ENCODE data around the gene TRABD2B. TPM values are rescaled to one million over a fixed set of nuclear protein-coding genes. Genes with fewer than 3 reads are reported as not detected.

TRABD2B gene
- total and polyA plus RNA-seq, 2 of the 13 experiments (the other 11 are each of a cell fraction or from before 2014, with no cell fraction given), result 0.04 TPM; not detected in 1

DNA sequence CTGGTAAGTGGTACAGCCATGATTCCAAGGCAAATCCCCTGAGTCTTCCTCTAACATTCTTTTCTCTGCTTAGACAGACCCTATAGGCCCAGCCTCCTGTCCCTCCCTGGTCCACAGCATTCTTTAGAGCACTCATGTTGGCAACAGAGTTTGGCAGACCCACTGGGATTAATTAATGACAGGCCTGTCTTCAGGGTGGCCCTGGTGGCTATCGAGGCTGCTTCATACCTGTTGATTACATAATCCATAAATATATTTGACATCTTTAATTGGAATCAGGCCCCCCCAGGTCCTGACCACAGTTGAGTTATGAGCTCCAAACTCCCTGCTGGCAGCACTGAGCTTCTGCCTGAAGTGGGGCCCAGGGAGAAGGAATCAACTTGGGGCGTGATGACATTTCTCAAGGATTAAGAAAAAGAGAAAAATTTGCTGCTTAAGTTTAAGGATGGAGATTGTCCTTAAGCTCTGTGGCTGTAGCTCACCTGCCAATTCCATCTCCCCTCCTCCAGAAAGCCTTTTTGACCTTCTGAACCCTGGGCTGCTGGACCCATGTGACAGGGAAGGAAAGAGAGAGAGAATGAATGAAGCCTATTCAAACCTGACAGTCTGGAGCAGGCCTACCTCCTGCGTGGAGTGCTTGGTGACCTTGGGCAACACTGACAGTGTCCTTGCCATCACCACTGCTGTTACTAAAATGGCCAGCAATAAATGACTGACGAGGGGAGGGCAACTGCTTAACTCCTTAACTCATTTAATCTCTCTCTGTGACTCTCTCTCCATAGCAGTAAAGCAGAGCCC is 156.6 kb downstream of the TRABD2B start (continued):
- no peak for TF ChIP-seq NFAT5 (CRISPR knock-in tag; IDR thresholded peaks at IDR 0.05)
- TF ChIP-seq, protein P1, sequence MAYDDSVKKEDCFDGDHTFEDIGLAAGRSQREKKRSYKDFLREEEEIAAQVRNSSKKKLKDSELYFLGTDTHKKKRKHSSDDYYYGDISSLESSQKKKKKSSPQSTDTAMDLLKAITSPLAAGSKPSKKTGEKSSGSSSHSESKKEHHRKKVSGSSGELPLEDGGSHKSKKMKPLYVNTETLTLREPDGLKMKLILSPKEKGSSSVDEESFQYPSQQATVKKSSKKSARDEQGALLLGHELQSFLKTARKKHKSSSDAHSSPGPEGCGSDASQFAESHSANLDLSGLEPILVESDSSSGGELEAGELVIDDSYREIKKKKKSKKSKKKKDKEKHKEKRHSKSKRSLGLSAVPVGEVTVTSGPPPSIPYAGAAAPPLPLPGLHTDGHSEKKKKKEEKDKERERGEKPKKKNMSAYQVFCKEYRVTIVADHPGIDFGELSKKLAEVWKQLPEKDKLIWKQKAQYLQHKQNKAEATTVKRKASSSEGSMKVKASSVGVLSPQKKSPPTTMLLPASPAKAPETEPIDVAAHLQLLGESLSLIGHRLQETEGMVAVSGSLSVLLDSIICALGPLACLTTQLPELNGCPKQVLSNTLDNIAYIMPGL (CRISPR knock-in tag; IDR thresholded peaks at IDR 0.05; ENCODE audit: borderline replicate concordance in 1 of 2, low read depth in 1 of 2), result no peak
- no peak for TF ChIP-seq ZNF766 (CRISPR knock-in tag; IDR thresholded peaks at IDR 0.05; ENCODE audit: borderline replicate concordance)
- TF ChIP-seq MYNN (CRISPR knock-in tag; IDR thresholded peaks at IDR 0.05; ENCODE audit: low read depth), result no peak
- TF ChIP-seq TRIM22 (IDR thresholded peaks at IDR 0.05), result no peak
- TF ChIP-seq MEIS1 (CRISPR knock-in tag; IDR thresholded peaks at IDR 0.05; ENCODE audit: borderline replicate concordance), result peak; percentile 36; the same call in 1 of the 2 replicates
- no peak for TF ChIP-seq NFE2L2 (IDR thresholded peaks at IDR 0.05; ENCODE audit: low read length)
- TF ChIP-seq, protein P2, sequence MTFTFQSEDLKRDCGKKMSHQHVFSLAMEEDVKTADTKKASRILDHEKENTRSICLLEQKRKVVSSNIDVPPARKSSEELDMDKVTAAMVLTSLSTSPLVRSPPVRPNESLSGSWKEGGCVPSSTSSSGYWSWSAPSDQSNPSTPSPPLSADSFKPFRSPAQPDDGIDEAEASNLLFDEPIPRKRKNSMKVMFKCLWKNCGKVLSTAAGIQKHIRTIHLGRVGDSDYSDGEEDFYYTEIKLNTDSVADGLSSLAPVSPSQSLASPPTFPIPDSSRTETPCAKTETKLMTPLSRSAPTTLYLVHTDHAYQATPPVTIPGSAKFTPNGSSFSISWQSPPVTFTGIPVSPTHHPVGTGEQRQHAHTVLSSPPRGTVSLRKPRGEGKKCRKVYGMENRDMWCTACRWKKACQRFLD (CRISPR knock-in tag; IDR thresholded peaks at IDR 0.05; ENCODE audit: borderline replicate concordance), result no peak
- no peak for TF ChIP-seq SNRNP70 (IDR thresholded peaks at IDR 0.05; ENCODE audit: low read depth, low read length)
- no peak for TF ChIP-seq TCF12 (IDR thresholded peaks at IDR 0.05)
- no peak for TF ChIP-seq TCF12 (CRISPR knock-in tag; IDR thresholded peaks at IDR 0.05)
- no peak for TF ChIP-seq ZNF672 (CRISPR knock-in tag; IDR thresholded peaks at IDR 0.05)
- TF ChIP-seq, protein P3, sequence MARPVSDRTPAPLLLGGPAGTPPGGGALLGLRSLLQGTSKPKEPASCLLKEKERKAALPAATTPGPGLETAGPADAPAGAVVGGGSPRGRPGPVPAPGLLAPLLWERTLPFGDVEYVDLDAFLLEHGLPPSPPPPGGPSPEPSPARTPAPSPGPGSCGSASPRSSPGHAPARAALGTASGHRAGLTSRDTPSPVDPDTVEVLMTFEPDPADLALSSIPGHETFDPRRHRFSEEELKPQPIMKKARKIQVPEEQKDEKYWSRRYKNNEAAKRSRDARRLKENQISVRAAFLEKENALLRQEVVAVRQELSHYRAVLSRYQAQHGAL (CRISPR knock-in tag; IDR thresholded peaks at IDR 0.05; ENCODE audit: not compliant biosample characterization), result no peak
- TF ChIP-seq POLR2A (IDR thresholded peaks at IDR 0.05; ENCODE audit: insufficient read depth in 1 of 2, low read depth in 2 of 2, low read length in 2 of 2), result 0 out of 4 replicates have a peak, but pooled peaks of 1 of the 2 experiments have one; percentile 19
